Cardiac fibroblast (primary cell): Measurements from ENCODE around the gene NOTUM.
"Not testable (repeated sequence)": the region's sequence is repeated elsewhere in the genome, so short reads cannot be mapped to it uniquely, and the experiment has no call there.

Source experiments
- DNase-seq, 2 donors: peaks; one replicate each; pipeline versions ENCODE4 v3.0.0 to v3.0.0-alpha.2; 2010; ENCODE audit warnings: low read depth in 2 of 2
- H3K4me3 ChIP-seq, 2 donors: replicated peaks in 1 of 2; 1 replicate in 1 of 2; 2 replicates in 1 of 2; pipeline ENCODE4 v1.5.1; 2011; ENCODE audit warnings: low read depth in 2 of 2, low read length in 2 of 2, mild to moderate bottlenecking in 2 of 2, moderate library complexity in 1 of 2
- TF ChIP-seq, protein P1 (sequence below): IDR thresholded peaks from one replicate; pipeline ENCODE4 v1.5.1; 2011; ENCODE audit warnings: low read depth, mild to moderate bottlenecking, low read length, inconsistent platforms

NOTUM gene

DNA sequence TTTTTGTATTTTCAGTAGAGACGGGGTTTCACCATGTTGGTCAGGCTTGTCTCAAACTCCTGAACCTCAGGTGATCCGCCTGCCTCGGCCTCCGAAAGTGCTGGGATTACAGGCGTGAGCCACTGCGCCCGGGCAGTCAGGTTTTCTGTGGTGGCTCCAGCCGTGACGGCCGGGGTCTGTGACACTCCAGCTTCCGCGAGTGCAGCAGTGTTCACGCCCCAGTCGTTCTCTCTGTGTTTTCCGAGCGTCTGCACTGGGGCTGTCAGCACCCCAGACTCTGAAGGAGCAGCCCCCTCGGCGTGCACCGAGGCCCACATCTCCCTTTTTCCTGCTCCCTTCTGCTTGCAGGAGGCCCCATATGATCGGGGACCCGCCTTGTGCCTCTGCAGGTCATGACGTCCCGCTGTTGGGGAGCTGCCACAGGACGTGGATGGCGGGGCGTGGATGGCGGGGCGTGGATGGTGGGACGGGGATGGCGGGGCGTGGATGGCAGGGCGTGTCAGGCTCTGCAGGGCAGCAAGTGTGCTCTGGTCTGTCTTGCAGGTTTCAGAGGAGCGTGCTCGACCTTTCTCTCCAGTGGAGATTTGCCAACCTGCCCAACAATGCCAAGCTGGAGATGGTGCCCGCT lies 22.1 kb upstream of the NOTUM start:
- TF ChIP-seq, protein P1, sequence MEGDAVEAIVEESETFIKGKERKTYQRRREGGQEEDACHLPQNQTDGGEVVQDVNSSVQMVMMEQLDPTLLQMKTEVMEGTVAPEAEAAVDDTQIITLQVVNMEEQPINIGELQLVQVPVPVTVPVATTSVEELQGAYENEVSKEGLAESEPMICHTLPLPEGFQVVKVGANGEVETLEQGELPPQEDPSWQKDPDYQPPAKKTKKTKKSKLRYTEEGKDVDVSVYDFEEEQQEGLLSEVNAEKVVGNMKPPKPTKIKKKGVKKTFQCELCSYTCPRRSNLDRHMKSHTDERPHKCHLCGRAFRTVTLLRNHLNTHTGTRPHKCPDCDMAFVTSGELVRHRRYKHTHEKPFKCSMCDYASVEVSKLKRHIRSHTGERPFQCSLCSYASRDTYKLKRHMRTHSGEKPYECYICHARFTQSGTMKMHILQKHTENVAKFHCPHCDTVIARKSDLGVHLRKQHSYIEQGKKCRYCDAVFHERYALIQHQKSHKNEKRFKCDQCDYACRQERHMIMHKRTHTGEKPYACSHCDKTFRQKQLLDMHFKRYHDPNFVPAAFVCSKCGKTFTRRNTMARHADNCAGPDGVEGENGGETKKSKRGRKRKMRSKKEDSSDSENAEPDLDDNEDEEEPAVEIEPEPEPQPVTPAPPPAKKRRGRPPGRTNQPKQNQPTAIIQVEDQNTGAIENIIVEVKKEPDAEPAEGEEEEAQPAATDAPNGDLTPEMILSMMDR: no peak
- DNase-seq: no peak
- H3K4me3 ChIP-seq: no peak overlapping the region

DNA sequence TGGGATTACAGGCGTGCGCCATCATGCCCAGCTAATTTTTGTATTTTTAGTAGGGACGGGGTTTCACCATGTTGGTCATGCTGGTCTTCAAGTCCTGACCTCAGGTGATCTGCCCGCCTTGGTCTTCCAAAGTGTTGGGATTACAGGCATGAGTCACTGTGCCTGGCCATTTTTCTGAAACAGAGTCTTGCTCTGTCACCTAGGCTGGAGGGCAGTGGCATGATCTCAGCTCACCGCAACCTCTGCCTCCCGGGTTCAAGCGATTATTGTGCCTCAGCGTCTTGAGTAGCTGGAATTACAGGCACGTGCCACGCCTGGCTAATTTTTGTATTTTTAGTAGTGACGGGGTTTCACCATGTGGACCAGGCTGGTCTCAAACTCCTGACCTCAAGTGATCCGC lies 20.5 kb upstream of the NOTUM start:
- not testable (repeated sequence) for DNase-seq

DNA sequence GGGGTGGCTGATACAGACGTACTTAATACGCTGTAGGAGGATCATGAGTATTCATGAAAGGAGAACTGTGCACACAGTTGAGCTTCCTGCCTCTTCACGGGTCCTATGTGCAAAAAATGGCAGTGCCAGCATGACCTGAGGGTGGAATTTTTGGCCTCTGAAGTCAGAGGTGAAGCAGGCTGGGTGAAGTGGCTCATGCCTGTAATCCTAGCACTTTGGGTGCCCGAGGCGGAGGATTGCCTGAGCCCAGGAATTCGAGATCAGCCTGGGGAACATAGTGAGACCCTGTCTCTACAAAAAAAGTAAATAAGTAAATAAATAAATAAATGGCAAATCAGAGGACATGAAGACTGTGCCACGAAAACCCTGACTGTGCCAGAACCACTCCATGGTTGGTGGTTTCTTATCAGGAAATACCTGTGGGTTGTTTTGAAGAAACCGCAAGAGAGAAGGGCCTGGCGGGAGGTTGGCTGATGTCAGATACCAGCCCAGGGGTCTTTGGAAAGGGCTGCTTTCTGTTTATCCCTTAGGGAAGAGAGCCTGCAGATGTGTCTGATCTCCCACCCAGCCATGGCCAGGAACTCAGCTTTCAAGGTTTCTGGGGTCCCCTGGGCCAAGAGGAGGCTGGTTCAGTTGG lies 19.8 kb upstream of the NOTUM start:
- TF ChIP-seq, protein P1: no peak
- no peak overlapping the region for H3K4me3 ChIP-seq
- DNase-seq: no peak

More for the DNA sequence above, 20.5 kb upstream of the NOTUM start:
- H3K4me3 ChIP-seq: not testable (repeated sequence)

DNA sequence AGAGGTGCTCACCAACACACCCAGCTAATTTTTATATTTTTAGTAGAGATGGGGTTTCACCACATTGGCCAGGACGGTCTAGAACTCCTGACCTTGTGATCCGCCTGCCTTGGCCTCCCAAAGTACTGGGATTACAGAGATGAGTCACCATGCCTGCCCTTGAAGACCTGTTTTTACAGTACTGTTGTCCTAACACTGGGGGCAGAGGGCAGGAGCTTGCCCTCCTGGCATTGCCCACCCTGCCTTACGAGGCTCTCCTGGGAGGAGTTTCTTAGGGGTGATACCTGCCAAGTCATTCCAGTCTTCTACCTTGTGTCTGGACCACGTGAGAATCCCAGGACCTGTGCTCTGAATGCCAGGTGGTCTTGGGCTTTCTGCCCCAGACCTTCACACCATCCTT lies 19.1 kb upstream of the NOTUM start:
- H3K4me3 ChIP-seq: no peak overlapping the region
- TF ChIP-seq, protein P1: no peak
- DNase-seq: no peak

DNA sequence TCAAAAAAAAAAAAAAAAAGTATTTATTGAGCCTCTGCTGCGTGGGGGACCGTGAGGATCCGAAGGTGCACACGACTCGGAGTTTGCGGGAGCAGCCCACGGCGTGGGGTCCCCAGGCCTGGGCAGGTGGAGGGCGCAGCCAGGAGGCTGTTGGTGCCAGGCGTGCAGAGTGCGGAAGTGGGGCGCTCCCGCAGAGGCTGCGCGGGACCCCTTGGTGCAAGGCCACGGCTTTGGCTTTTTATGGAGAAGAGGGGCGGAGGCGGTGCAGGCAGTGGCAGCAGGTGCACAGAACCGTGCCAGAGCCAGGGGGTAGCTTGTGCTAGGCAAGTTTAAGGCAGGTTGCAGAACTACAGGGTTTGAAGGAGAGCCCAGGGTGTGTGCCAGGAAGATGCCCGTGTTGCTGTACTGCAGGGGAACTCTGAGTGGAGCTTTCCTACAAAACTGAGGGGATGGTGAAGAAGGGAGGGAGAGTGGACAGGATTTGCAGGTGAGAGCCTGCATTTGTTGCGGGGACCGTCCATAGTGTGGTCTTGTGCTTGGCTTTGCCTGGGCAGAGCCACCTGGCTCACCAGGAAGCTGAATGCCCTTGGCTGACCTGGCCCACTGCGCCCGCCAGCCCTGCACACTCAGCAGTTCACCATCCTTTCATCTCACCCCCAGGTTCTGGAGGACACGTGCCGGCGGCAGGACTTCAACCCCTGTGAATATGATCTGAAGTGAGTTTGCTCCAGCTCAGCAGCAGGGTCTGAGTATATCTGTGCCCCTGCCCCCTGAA lies 17.7 kb upstream of the NOTUM start:
- no peak for DNase-seq
- TF ChIP-seq, protein P1: no peak
- H3K4me3 ChIP-seq: peak overlapping the region; percentile 35 to 80

DNA sequence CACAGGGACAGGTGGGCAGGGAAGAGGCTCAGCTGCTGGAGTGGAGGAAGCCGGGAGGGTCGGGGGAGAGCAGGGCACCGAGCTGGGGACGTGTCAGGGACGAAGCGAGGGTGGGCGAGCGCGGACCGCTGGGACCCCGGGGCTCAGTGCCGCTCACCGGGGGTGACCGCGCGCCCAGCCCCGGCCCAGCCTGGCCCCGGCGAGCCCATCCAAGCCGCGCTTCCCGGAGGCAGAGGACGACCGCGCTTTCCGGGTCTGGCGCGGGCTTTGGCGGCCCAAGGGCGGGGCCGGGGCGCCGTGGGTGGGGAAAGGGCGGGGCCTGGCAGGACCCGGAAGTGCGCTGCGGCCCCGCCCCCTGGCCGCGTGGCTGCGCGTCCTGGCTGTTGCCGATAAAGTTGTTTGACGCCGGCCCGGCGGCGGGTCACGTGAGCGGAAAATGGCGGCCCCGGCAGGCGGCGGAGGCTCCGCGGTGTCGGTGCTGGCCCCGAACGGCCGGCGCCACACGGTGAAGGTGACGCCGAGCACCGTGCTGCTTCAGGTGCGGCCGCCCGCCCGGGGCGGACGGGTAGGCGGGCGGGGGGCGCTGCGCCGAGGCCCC lies 16.3 kb upstream of the NOTUM start, which contains the start of gene ASPSCR1:
TSS of gene ASPSCR1 (plus strand) at position 419 of the 598 bp plus-strand sequence. CDS start at position 437, 18 bp downstream.
- H3K4me3 ChIP-seq: peak within 1 kb of the TSS; percentile 79 to 80
- TF ChIP-seq, protein P1: no peak
- DNase-seq: peak; percentile 91 to 95
